Midbrain (tissue), 1 donor: ENCODE data around the gene DIP2B.
A peak's percentile ranks its signal among the peaks of the same experiment; 100 is the strongest.

Experiments used
- DNase-seq: peaks from one replicate; lab custom pipeline; 2025; lab: John Stamatoyannopoulos, UW

DIP2B gene

GRCh38 chr12:50574601-50575348 is 70.0 kb downstream of the DIP2B start:
- DNase-seq = no peak

- no peak for DNase-seq
Measured at GRCh38 chr12:50579757-50580267, 75.0 kb downstream of the DIP2B start.

- no peak for DNase-seq
Measured at GRCh38 chr12:50580436-50580835, 75.7 kb downstream of the DIP2B start.

- no peak for DNase-seq
Measured at GRCh38 chr12:50581226-50582184, 76.7 kb downstream of the DIP2B start.

- DNase-seq = no peak
Measured at GRCh38 chr12:50584135-50584534, 79.3 kb downstream of the DIP2B start.

GRCh38 chr12:50589650-50590435 is 85.1 kb downstream of the DIP2B start:
- no peak for DNase-seq

GRCh38 chr12:50590869-50591268 is 86.1 kb downstream of the DIP2B start:
- DNase-seq = no peak

GRCh38 chr12:50595667-50596066 is 90.9 kb downstream of the DIP2B start:
- no peak for DNase-seq

GRCh38 chr12:50597200-50598195 is 92.7 kb downstream of the DIP2B start:
- peak; percentile 26 for DNase-seq

GRCh38 chr12:50598321-50598862 is 93.6 kb downstream of the DIP2B start:
- peak; percentile 39 for DNase-seq

GRCh38 chr12:50599366-50600095 is 94.7 kb downstream of the DIP2B start:
- no peak for DNase-seq

GRCh38 chr12:50600364-50600763 is 95.6 kb downstream of the DIP2B start:
- no peak for DNase-seq

GRCh38 chr12:50603817-50604639 is 99.2 kb downstream of the DIP2B start:
- no peak for DNase-seq

- DNase-seq = no peak
Measured at GRCh38 chr12:50604640-50604920, 99.8 kb downstream of the DIP2B start.

GRCh38 chr12:50606675-50607375 is 102.0 kb downstream of the DIP2B start:
- DNase-seq = no peak

GRCh38 chr12:50609292-50609874 is 104.6 kb downstream of the DIP2B start:
- DNase-seq = no peak

GRCh38 chr12:50610171-50610570 is 105.4 kb downstream of the DIP2B start:
- DNase-seq = no peak
